ENCODE data around the gene CLEC1A.

Gene CLEC1A

DNA sequence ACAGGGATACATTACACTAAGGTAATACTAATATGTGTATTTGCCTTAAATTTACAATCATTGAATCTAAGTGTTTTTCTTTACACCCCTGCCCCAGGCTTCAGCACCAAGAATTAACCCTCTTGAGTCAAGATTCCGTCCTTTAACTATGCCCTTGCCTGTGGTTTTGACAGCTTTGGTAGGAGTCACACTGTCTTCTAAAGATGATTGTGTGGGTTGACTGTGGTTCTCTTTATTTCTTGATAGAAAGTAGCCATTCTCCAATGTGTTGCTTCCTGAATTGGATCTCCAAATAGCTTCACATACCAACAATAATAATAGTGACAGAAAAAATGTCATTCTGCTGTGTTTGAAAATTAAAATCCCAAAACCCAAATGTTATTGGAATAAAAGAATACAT is 27.6 kb upstream of the CLEC1A start:
- Histone ChIP-seq H3K36me3 (ENCODE audit: control insufficient read depth, insufficient read depth, low read length) (no peaks in the 10 kb centered on the region), H3K27ac (ENCODE audit: low read depth, low read length) (no peak overlapping the region), H3K27me3 (ENCODE audit: control insufficient read depth, insufficient read depth, low read length) (no peaks in the 10 kb centered on the region), H3K4me3 (ENCODE audit: low read depth, low read length) (no peak overlapping the region), H3K9me3 (ENCODE audit: control insufficient read depth, insufficient read depth, low read depth, low read length) (no peaks in the 10 kb centered on the region), H3K4me1 (ENCODE audit: control insufficient read depth, insufficient read depth, low read length) (peaks cover 24% of the 10 kb centered on the region), H3K9ac (ENCODE audit: low read length) (no peak overlapping the region)

DNA sequence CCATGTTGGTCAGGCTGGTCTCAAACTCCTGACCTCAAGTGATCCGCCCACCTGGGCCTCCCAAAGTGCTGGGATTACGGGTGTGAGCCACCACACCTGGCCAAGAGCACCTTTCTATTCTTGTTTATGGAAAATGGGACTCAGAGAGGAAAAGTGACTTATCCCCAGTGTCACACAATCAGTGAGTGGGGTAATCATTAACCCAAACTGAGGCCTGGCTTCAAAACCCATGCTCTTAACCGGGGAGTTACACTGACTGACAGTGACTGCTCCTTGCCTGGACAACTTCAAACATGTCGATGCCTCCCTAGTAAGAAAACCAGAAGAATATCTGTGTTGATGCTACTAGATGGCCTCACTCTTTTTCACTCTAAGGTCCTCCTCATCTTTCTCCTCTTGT is 23.9 kb upstream of the CLEC1A start:
- Histone ChIP-seq H3K27me3 (ENCODE audit: control insufficient read depth, insufficient read depth, low read length) (no peaks in the 10 kb centered on the region), H3K27ac (ENCODE audit: low read depth, low read length) (no peak overlapping the region), H3K9me3 (ENCODE audit: control insufficient read depth, insufficient read depth, low read depth, low read length) (no peaks in the 10 kb centered on the region), H3K36me3 (ENCODE audit: control insufficient read depth, insufficient read depth, low read length) (no peaks in the 10 kb centered on the region), H3K4me1 (ENCODE audit: control insufficient read depth, insufficient read depth, low read length) (no peaks in the 10 kb centered on the region), H3K4me3 (ENCODE audit: low read depth, low read length) (no peak overlapping the region), H3K9ac (ENCODE audit: low read length) (no peak overlapping the region)

DNA sequence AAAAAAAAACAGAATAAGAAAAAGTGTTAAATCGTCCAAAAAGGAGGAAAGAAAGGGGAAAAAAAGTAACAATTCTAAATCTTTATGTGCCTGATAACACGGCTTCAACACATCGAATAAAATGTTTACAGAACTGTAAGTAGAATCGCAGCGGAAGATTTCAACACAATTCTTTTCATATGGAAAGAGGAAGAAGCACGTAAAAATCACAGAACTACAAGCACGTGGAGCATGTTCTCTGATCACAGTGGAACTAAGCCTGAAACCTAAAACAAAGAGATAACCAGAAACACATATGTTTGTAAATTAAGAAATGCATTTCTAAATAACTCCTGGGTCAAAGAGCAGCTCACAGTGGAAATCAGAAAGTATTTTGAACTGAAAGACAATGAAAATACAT is 22.5 kb upstream of the CLEC1A start:
- Histone ChIP-seq H3K27ac (ENCODE audit: low read depth, low read length) (no peak overlapping the region), H3K9me3 (ENCODE audit: control insufficient read depth, insufficient read depth, low read depth, low read length) (no peaks in the 10 kb centered on the region), H3K36me3 (ENCODE audit: control insufficient read depth, insufficient read depth, low read length) (no peaks in the 10 kb centered on the region), H3K27me3 (ENCODE audit: control insufficient read depth, insufficient read depth, low read length) (no peaks in the 10 kb centered on the region), H3K4me3 (ENCODE audit: low read depth, low read length) (no peak overlapping the region), H3K4me1 (ENCODE audit: control insufficient read depth, insufficient read depth, low read length) (no peaks in the 10 kb centered on the region), H3K9ac (ENCODE audit: low read length) (no peak overlapping the region)

DNA sequence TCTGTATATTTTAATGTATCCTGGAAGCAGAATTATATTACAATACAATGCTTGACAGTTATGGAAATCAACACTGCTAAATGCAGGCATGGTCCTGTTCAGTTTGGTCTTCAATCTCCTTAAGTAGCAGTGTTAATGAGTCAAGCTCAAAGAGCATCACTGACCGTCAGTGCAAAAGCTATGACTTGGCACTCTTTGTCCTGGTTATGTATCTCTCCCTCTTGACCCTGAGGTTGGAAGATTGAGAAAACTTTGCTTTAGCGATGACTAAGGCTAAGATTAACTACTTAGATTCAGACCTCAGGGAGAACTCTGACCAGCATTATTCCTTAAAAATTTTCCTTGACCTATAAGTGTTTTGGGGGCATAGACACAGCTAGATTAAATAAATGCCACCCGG is 20.3 kb upstream of the CLEC1A start:
- no peaks in the 10 kb centered on the region for H3K36me3 ChIP-seq (ENCODE audit: control insufficient read depth, insufficient read depth, low read length)
- no peaks in the 10 kb centered on the region for H3K4me1 ChIP-seq (ENCODE audit: control insufficient read depth, insufficient read depth, low read length)
- H3K9me3 ChIP-seq (ENCODE audit: control insufficient read depth, insufficient read depth, low read depth, low read length) = no peaks in the 10 kb centered on the region
- no peak overlapping the region for H3K27ac ChIP-seq (ENCODE audit: low read depth, low read length)
- no peaks in the 10 kb centered on the region for H3K27me3 ChIP-seq (ENCODE audit: control insufficient read depth, insufficient read depth, low read length)
- H3K9ac ChIP-seq (ENCODE audit: low read length) = no peak overlapping the region
- H3K4me3 ChIP-seq (ENCODE audit: low read depth, low read length) = no peak overlapping the region

DNA sequence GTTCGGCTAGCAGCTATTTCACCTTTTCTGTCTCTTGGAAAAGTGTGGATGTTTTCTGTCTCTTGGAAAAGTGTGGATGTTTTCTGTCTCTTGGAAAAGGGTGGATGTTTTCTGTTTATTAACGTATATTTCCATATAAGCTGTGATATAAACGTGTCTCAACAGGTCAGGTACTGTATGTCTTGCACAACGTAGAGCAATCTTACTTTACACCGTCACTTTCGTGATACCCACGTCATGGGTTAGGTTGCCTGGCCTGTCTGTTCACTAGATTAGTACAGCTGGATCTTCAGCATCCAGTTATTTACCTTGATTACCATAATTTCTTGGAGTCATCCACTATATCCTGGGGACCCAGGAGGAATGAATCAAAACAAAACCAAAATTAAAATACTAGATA is 17.1 kb upstream of the CLEC1A start:
- no peak overlapping the region for H3K9ac ChIP-seq (ENCODE audit: low read length)
- no peaks in the 10 kb centered on the region for H3K27me3 ChIP-seq (ENCODE audit: control insufficient read depth, insufficient read depth, low read length)
- no peak overlapping the region for H3K4me3 ChIP-seq (ENCODE audit: low read depth, low read length)
- H3K27ac ChIP-seq (ENCODE audit: low read depth, low read length) = no peak overlapping the region
- 0 out of 2 replicates have a peak, but pooled peaks cover 3% of the 10 kb centered on the region for H3K9me3 ChIP-seq (ENCODE audit: control insufficient read depth, insufficient read depth, low read depth, low read length)
- no peaks in the 10 kb centered on the region for H3K36me3 ChIP-seq (ENCODE audit: control insufficient read depth, insufficient read depth, low read length)
- no peaks in the 10 kb centered on the region for H3K4me1 ChIP-seq (ENCODE audit: control insufficient read depth, insufficient read depth, low read length)

DNA sequence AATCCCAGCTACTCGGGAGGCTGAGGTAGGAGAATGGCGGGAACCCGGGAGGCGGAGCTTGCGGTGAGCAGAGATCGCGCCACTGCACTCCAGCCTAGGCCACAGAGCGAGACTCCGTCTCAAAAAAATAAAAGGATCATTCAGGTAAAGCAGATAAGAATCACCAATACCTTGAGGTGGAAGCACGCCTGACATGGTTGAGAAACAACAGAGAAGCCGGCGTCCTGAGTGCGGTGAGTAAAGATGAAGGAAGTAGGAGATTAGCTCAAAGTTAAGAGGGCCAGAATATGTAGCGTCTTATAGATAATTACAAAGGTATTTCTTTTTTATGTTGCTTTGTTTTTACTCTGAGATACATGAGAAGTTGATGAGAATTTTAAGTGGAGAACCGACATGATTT is 16.5 kb upstream of the CLEC1A start:
- H3K9ac ChIP-seq (ENCODE audit: low read length) = no peak overlapping the region
- H3K27me3 ChIP-seq (ENCODE audit: control insufficient read depth, insufficient read depth, low read length) = no peaks in the 10 kb centered on the region
- no peaks in the 10 kb centered on the region for H3K36me3 ChIP-seq (ENCODE audit: control insufficient read depth, insufficient read depth, low read length)
- H3K9me3 ChIP-seq (ENCODE audit: control insufficient read depth, insufficient read depth, low read depth, low read length) = 0 out of 2 replicates have a peak, but pooled peaks cover 3% of the 10 kb centered on the region
- H3K27ac ChIP-seq (ENCODE audit: low read depth, low read length) = no peak overlapping the region
- H3K4me1 ChIP-seq (ENCODE audit: control insufficient read depth, insufficient read depth, low read length) = no peaks in the 10 kb centered on the region
- H3K4me3 ChIP-seq (ENCODE audit: low read depth, low read length) = no peak overlapping the region

DNA sequence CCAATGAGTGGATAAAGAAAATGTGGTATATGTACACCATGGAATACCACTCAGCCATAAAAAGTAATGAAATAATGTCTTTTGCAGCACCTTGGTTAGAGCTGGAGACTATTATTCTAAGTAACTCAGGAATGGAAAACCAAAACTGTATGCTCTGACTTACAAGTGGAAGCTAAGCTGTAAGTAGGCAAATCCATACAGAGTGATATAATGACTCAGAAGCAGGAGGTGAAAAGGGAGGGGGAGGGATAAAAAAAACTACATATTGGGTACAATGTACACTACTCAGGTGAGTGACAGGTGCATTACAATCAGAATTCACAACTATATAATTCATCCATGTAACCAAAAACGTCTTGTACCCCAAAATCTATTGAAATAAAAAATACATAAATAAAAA is 15.1 kb upstream of the CLEC1A start:
- Histone ChIP-seq H3K4me3 (ENCODE audit: low read depth, low read length) (no peak overlapping the region), H3K36me3 (ENCODE audit: control insufficient read depth, insufficient read depth, low read length) (no peaks in the 10 kb centered on the region), H3K4me1 (ENCODE audit: control insufficient read depth, insufficient read depth, low read length) (no peaks in the 10 kb centered on the region), H3K27me3 (ENCODE audit: control insufficient read depth, insufficient read depth, low read length) (no peaks in the 10 kb centered on the region), H3K9ac (ENCODE audit: low read length) (no peak overlapping the region), H3K9me3 (ENCODE audit: control insufficient read depth, insufficient read depth, low read depth, low read length) (0 out of 2 replicates have a peak, but pooled peaks cover 3% of the 10 kb centered on the region), H3K27ac (ENCODE audit: low read depth, low read length) (no peak overlapping the region)

DNA sequence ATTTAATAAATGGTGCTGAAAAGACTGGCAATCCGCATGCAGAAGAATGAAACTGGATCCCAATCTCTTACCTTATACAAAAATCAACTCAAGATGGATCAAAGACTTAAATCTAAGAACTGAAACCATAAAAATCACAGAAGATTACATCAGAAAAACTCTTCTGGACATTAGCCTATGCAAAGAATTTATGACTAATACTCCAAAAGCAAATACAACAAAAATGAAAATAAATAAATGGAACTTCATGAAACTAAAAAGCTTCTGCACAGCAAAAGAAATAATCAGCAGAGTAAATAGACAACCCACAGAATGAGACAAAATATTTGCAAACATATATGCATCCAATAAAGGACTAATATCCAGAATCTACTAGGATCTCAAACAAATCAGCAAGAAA is 14.3 kb upstream of the CLEC1A start:
- no peaks in the 10 kb centered on the region for H3K36me3 ChIP-seq (ENCODE audit: control insufficient read depth, insufficient read depth, low read length)
- no peaks in the 10 kb centered on the region for H3K4me1 ChIP-seq (ENCODE audit: control insufficient read depth, insufficient read depth, low read length)
- no peak overlapping the region for H3K9ac ChIP-seq (ENCODE audit: low read length)
- H3K9me3 ChIP-seq (ENCODE audit: control insufficient read depth, insufficient read depth, low read depth, low read length) = 0 out of 2 replicates have a peak, but pooled peaks cover 3% of the 10 kb centered on the region
- H3K27ac ChIP-seq (ENCODE audit: low read depth, low read length) = no peak overlapping the region
- H3K4me3 ChIP-seq (ENCODE audit: low read depth, low read length) = no peak overlapping the region
- no peaks in the 10 kb centered on the region for H3K27me3 ChIP-seq (ENCODE audit: control insufficient read depth, insufficient read depth, low read length)

DNA sequence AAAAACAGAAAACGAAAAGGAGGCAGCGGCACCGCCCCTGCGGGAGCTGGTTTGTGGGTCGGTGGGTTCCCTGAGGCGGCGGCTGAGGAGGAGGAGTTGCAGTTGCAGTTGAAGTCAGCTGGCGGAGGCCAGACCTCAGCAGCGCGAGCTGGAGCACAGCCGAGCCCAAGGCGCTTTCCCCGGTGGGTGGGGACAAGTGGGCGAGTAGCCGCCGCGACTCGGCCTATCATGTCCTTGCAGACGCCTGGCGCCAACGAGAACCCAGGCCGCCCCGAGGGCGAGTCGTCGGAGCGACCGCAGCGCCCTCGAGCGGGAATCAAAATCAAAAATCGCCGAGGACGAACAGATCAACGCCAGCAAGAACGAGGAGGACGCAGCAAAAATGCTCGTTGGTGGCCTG is 12.7 kb upstream of the CLEC1A start:
- H3K4me1 ChIP-seq (ENCODE audit: control insufficient read depth, insufficient read depth, low read length) = no peaks in the 10 kb centered on the region
- no peak overlapping the region for H3K4me3 ChIP-seq (ENCODE audit: low read depth, low read length)
- H3K9ac ChIP-seq (ENCODE audit: low read length) = no peak overlapping the region
- no peaks in the 10 kb centered on the region for H3K36me3 ChIP-seq (ENCODE audit: control insufficient read depth, insufficient read depth, low read length)
- H3K27ac ChIP-seq (ENCODE audit: low read depth, low read length) = no peak overlapping the region
- no peaks in the 10 kb centered on the region for H3K27me3 ChIP-seq (ENCODE audit: control insufficient read depth, insufficient read depth, low read length)
- H3K9me3 ChIP-seq (ENCODE audit: control insufficient read depth, insufficient read depth, low read depth, low read length) = 0 out of 2 replicates have a peak, but pooled peaks cover 3% of the 10 kb centered on the region

DNA sequence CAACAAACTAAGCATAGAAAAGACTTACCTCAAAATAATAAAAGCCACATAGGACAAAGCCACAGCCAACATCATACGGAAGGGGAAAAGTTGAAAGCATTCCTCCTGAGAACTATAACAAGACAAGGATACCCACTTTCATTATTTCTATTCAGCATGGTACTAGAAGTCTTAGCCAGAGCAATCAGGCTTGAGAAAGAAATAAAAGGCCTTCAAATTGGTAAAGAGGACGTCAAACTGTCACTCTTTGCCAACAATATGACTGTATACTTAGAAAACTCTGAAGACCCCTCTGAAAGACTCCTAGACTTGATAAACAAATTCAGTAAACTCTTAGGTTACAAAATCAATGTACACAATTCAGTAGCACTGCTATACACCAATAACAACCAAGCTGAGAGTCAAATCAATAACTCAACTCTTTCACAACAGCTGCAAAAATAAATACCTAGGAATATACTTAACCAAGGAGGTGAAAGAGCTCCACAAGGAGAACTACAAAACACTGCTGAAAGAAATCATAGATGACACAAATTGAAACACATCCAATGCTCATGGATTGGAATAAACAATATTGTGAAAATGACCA is 11.6 kb upstream of the CLEC1A start:
- 0 out of 2 replicates have a peak, but pooled peaks cover 3% of the 10 kb centered on the region for H3K9me3 ChIP-seq (ENCODE audit: control insufficient read depth, insufficient read depth, low read depth, low read length)
- H3K27ac ChIP-seq (ENCODE audit: low read depth, low read length) = no peak overlapping the region

DNA sequence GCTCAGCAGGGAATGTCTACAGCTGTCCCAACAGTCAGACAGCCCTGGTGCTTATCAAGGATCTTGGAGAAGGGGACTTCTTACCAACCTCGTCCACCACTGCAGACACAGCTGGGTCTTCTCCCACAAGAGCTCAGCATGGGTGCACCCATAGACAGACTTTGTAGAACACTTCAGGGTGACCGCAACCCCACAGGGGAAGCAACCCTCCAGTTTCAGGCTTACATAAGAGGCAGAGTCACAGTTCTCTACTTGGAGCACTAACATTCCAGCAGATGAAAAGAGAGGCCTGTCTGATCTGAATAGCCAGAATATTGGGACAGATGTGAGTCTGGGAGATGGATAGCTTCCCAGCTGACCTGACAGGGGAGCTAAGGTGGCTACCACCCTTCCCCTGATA is 3.5 kb upstream of the CLEC1A start:
- Histone ChIP-seq H3K9ac (ENCODE audit: low read length) (no peak overlapping the region), H3K4me1 (ENCODE audit: control insufficient read depth, insufficient read depth, low read length) (peaks cover 19% of the 10 kb centered on the region), H3K27ac (ENCODE audit: low read depth, low read length) (no peak overlapping the region), H3K9me3 (ENCODE audit: control insufficient read depth, insufficient read depth, low read depth, low read length) (0 out of 2 replicates have a peak, but pooled peaks cover 6% of the 10 kb centered on the region), H3K4me3 (ENCODE audit: low read depth, low read length) (no peak overlapping the region), H3K36me3 (ENCODE audit: control insufficient read depth, insufficient read depth, low read length) (no peaks in the 10 kb centered on the region), H3K27me3 (ENCODE audit: control insufficient read depth, insufficient read depth, low read length) (no peaks in the 10 kb centered on the region)

More for the DNA sequence above, 11.6 kb upstream of the CLEC1A start:
- no peaks in the 10 kb centered on the region for H3K27me3 ChIP-seq (ENCODE audit: control insufficient read depth, insufficient read depth, low read length)
- H3K4me3 ChIP-seq (ENCODE audit: low read depth, low read length) = no peak overlapping the region
- no peaks in the 10 kb centered on the region for H3K36me3 ChIP-seq (ENCODE audit: control insufficient read depth, insufficient read depth, low read length)
- no peaks in the 10 kb centered on the region for H3K4me1 ChIP-seq (ENCODE audit: control insufficient read depth, insufficient read depth, low read length)
- H3K9ac ChIP-seq (ENCODE audit: low read length) = no peak overlapping the region
